OCI-LY3 (cell line): Measurements from ENCODE around the gene CACNB1.

Experiments
- H2AFZ ChIP-seq: fragments of 200-600, 300-600 bp; shearing (Covaris generic); 2 replicates; pipeline ENCODE4 v1.6.0; 2014; ENCODE audit warnings: antibody characterized with exemption, low read depth, low read length
- H3K27ac ChIP-seq: fragments of 200-600, 300-600 bp; sonication (generic); 2 replicates; pipeline ENCODE4 v1.5.1; 2014; ENCODE audit warnings: mild to moderate bottlenecking, low read length, moderate library complexity, mixed read lengths
- H3K27me3 ChIP-seq: fragments of 200-600, 300-600 bp; sonication (generic); 2 replicates; pipeline ENCODE4 v1.6.1; 2014; ENCODE audit warnings: low read depth, low read length, mixed read lengths
- H3K36me3 ChIP-seq: fragments of 200-600, 300-600 bp; sonication (generic); replicated peaks from 2 replicates; pipeline ENCODE3; 2014; ENCODE audit warnings: low read depth, low read length, mixed read lengths
- H3K4me1 ChIP-seq: fragments of 300-600, 200-600 bp; sonication (generic); 2 replicates; pipeline ENCODE4 v1.6.1; 2014; ENCODE audit warnings: low read length, mixed read lengths
- H3K4me2 ChIP-seq: fragments of 200-600, 300-600 bp; sonication (generic); 2 replicates; pipeline ENCODE4 v1.6.1; 2014; ENCODE audit warnings: low read length, mixed read lengths
- H3K4me3 ChIP-seq: fragments of 300-600, 200-600 bp; sonication (generic); 2 replicates; pipeline ENCODE4 v1.5.1; 2014; ENCODE audit warnings: antibody characterized with exemption, mild to moderate bottlenecking, low read length, moderate library complexity
- H3K79me2 ChIP-seq: fragments of 300-600, 200-600 bp; shearing (Covaris generic); 2 replicates; pipeline ENCODE4 v1.6.1; 2014; ENCODE audit warnings: mild to moderate bottlenecking, low read length, mixed read lengths
- H3K9ac ChIP-seq: fragments of 300-600, 200-600 bp; shearing (Covaris generic); 2 replicates; pipeline ENCODE4 v1.6.0; 2014; ENCODE audit warnings: mild to moderate bottlenecking, low read length, moderate library complexity
- H3K9me3 ChIP-seq: fragments of 200-600, 300-600 bp; shearing (Covaris generic); 2 replicates; pipeline ENCODE4 v1.6.1; 2014; ENCODE audit warnings: low read length, mixed read lengths; ENCODE audit not compliant: insufficient read depth
- H4K20me1 ChIP-seq: fragments of 200-600, 300-600 bp; sonication (generic); 2 replicates; pipeline ENCODE4 v1.6.1; 2016; ENCODE audit warnings: low read length, mixed read lengths; ENCODE audit not compliant: insufficient read depth
- EZH2phosphoT487 ChIP-seq: fragments of 200-600 bp; shearing (Covaris generic); IDR thresholded peaks from 2 replicates; pipeline ENCODE4 v1.6.1; 2018; ENCODE audit warnings: antibody characterized with exemption, mixed run types, low read depth
- TF ChIP-seq, protein P1 (sequence below): fragments of 200-600, 300-600 bp; sonication (generic); IDR thresholded peaks from 2 replicates; pipeline ENCODE4 v1.5.1; 2014; ENCODE audit warnings: antibody characterized with exemption, low read length, low read depth

CACNB1 gene

DNA sequence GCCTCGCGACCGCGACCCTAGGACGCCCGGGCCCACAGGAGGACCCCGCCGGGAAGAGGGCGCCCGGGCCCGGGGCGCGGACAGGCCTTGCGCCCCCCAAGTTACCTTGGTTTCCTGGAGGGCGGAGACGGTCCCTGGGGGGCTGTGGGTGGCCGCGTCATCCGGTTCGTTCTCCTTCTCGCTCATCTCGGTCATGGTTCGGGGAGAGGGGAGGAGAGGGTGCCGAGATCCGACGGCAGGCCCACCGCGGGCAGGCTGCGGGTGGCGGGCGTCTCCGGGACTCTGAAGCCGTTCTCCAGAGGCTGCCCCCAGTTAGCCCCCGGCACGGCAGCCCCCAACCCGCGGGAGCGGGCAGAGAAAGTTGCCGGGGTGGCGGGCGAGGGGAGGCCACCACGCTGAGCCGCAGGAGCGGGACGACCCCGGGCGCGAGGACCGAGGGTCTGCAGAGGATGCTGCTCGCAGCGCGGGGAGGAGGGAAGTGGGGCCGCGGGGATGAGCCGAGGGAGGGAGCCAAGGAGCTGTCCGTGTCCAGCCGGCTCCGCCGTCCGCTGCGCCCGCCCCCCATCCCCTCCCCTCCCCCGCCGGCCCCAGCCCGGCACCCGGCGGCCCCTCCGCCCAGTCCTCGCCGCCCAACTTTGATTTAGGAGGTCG, 28.0 kb upstream of the CACNB1 start, which contains the start of gene STAC2:
TSS of gene STAC2 (minus strand) at position 638 of the 651 bp plus-strand sequence. CDS start at position 195, 443 bp downstream.
- no peak within 1 kb of the TSS for H3K27ac ChIP-seq
- no peaks in the 10 kb centered on the region for H4K20me1 ChIP-seq
- H3K4me3 ChIP-seq = no peak within 1 kb of the TSS
- no peak within 1 kb of the TSS for H2AFZ ChIP-seq
- H3K4me1 ChIP-seq = no peaks in the 10 kb centered on the region
- no peak for TF ChIP-seq EZH2phosphoT487
- TF ChIP-seq, protein P1, sequence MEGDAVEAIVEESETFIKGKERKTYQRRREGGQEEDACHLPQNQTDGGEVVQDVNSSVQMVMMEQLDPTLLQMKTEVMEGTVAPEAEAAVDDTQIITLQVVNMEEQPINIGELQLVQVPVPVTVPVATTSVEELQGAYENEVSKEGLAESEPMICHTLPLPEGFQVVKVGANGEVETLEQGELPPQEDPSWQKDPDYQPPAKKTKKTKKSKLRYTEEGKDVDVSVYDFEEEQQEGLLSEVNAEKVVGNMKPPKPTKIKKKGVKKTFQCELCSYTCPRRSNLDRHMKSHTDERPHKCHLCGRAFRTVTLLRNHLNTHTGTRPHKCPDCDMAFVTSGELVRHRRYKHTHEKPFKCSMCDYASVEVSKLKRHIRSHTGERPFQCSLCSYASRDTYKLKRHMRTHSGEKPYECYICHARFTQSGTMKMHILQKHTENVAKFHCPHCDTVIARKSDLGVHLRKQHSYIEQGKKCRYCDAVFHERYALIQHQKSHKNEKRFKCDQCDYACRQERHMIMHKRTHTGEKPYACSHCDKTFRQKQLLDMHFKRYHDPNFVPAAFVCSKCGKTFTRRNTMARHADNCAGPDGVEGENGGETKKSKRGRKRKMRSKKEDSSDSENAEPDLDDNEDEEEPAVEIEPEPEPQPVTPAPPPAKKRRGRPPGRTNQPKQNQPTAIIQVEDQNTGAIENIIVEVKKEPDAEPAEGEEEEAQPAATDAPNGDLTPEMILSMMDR = no peak
- no peak within 1 kb of the TSS for H3K9ac ChIP-seq
- H3K9me3 ChIP-seq = no peaks in the 10 kb centered on the region
- no peak within 1 kb of the TSS for H3K4me2 ChIP-seq
- H3K36me3 ChIP-seq = no peaks in the 10 kb centered on the region
- H3K27me3 ChIP-seq = peaks cover 3% of the 10 kb centered on the region
- no peaks in the 10 kb centered on the region for H3K79me2 ChIP-seq

DNA sequence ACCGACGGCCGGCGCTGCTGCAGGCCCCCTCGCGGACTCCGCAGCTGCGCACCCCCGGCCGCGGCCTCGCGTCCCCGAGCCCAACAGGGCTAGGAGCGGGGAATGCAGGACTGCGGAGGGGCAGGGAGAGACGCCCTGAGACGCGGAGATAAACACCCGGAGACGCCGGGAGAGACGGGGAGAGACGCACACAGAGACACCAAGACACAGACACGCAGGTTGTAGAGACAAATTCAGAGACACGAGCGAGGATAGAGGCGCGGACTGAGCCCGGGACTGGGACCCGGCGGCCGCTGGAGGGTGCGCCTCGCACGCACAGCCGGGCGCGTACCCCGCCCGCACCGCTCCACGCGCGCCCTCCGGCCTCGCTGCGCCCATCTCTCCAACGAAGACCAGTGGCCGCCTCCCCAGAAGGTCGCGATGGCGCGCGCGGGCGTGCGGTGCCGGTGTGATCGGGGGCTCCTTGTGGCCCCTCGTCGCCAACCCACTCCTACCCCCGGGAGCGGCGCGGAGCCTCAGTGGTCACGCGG, 27.4 kb upstream of the CACNB1 start:
- H3K27me3 ChIP-seq = peaks cover 3% of the 10 kb centered on the region
- H4K20me1 ChIP-seq = no peaks in the 10 kb centered on the region
- no peak overlapping the region for H3K4me3 ChIP-seq
- no peaks in the 10 kb centered on the region for H3K79me2 ChIP-seq
- H3K9ac ChIP-seq = no peak overlapping the region
- TF ChIP-seq EZH2phosphoT487 = no peak
- TF ChIP-seq, protein P1 = no peak
- no peaks in the 10 kb centered on the region for H3K9me3 ChIP-seq
- H3K4me1 ChIP-seq = no peaks in the 10 kb centered on the region
- no peaks in the 10 kb centered on the region for H3K36me3 ChIP-seq
- no peak overlapping the region for H3K27ac ChIP-seq
- H2AFZ ChIP-seq = no peak overlapping the region
- H3K4me2 ChIP-seq = no peak overlapping the region

DNA sequence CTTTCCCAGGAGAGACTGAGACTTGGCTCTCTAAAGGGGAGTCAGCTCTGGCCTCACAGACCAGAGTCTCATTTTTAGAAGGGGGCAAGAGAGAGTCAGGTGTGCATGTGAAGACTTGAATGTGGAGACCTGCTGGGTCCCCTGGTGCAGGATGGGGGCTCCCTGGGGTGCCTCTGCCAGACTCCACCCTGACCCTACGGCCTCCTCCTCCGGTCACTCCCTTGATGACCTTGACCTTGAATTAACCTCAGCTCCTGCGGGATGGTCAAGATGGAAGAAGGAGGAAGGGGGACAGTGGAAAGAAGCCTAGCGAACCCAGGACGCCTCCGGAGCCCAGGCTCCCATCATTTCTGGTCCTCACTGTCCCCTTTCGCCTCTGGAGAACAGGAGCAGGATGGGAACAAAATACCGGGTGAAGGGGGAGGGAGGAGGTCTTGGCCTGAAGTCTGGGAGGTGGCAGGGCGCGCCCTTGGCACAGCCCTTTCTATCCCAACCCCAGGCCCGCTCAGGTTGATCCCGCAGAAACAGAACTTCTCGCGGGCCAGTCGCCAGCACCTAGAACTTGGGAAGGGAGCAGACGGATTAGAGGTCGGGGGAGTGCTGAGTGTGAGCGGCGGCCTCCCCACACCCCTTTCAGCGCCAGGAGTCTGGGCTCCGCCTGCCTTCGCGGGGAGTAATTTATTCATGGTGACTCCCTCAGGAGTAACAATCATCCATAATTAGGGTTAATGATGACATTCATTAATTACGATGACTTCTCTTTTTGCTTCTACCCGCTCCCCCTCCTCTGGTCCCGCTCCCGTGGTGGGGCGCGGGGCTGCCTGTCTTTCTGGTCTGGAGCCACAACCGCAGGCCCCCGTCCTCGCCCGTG, 26.7 kb upstream of the CACNB1 start:
- H3K9me3 ChIP-seq = no peaks in the 10 kb centered on the region
- H3K4me2 ChIP-seq = no peak overlapping the region
- peaks cover 5% of the 10 kb centered on the region for H3K27me3 ChIP-seq
- H3K9ac ChIP-seq = no peak overlapping the region
- no peaks in the 10 kb centered on the region for H3K4me1 ChIP-seq
- no peaks in the 10 kb centered on the region for H4K20me1 ChIP-seq
- no peak overlapping the region for H3K27ac ChIP-seq
- H2AFZ ChIP-seq = no peak overlapping the region
- TF ChIP-seq, protein P1 = no peak
- TF ChIP-seq EZH2phosphoT487 = no peak
- no peak overlapping the region for H3K4me3 ChIP-seq
- H3K79me2 ChIP-seq = no peaks in the 10 kb centered on the region
- H3K36me3 ChIP-seq = no peaks in the 10 kb centered on the region
